HCT116 (cell line): Measurements from ENCODE around the gene COTL1. TPM values are rescaled to one million over a fixed set of nuclear protein-coding genes. Genes with fewer than 3 reads are reported as not detected.

Experiments
- ATAC-seq: fragments of 200-7000 bp; cut with Tn5 transposase; 2 replicates; pipeline ENCODE4 v1.9.1; 2020; ENCODE audit warnings: mild to moderate bottlenecking, moderate library complexity
- BruUV-seq: library from RNA; stranded (reverse); fragments of 400-500 nt; replicated peaks from 2 replicates; lab custom pipeline; 2021; lab: Mats Ljungman, UMichigan
- CTCF ChIA-PET: fragments of 300-600 bp; sonication (Branson Sonifier 250); formaldehyde crosslinking; loops from one replicate; lab custom pipeline; 2021; ENCODE audit warnings: antibody characterized with exemption; lab: Charles Lee
- POLR2A ChIA-PET: fragments of 300-600, 350-600 bp; sonication (Branson Sonifier 250); formaldehyde crosslinking; loops from one replicate; lab custom pipeline; 2021; ENCODE audit warnings: antibody characterized with exemption; lab: Charles Lee
- RAD21 ChIA-PET, 2 experiments: fragments of 300-600 bp; sonication (Branson Sonifier 250); formaldehyde crosslinking; loops; one replicate each; lab custom pipeline; 2023; ENCODE audit warnings: low total read pairs in 2 of 2; ENCODE audit not compliant: uncharacterized antibody in 2 of 2, unreplicated experiment in 2 of 2, low non-redundant PET in 1 of 2; lab: Charles Lee
- DNase-seq: peaks from one replicate; pipeline ENCODE4 v3.0.0-alpha.2; 2010; ENCODE audit warnings: low read depth, low spot score
- H2AFZ ChIP-seq: fragments of 200-600 bp; shearing (Covaris generic), sonication (generic); 2 replicates; pipeline ENCODE4 v1.6.1; 2017; ENCODE audit warnings: low read depth, mixed run types, mixed read lengths, antibody characterized with exemption, low read length; ENCODE audit not compliant: poor library complexity, severe bottlenecking
- H3K27ac ChIP-seq: 2 replicates; pipeline ENCODE4 v1.5.1; 2012; ENCODE audit warnings: low read depth, low read length
- H3K27me3 ChIP-seq: fragments of 200-600 bp; sonication (generic); 2 replicates; pipeline ENCODE4 v1.6.1; 2016; ENCODE audit warnings: mixed run types, low read length, mixed read lengths; ENCODE audit not compliant: insufficient read depth
- H3K36me3 ChIP-seq, 2 experiments: fragments of 200-500 bp in 1 of 2; fragments of 200-600 bp in 1 of 2; sonication (Bioruptor generic) in 1 of 2; sonication (generic) in 1 of 2; 2 replicates each; pipeline versions ENCODE4 v1.5.1 to v1.6.1; 2014 to 2016; ENCODE audit warnings: low read length in 2 of 2, inconsistent platforms in 1 of 2, mixed read lengths in 1 of 2, mixed run types in 1 of 2; ENCODE audit not compliant: insufficient read depth in 2 of 2, control insufficient read depth in 1 of 2
- H3K4me1 ChIP-seq, 2 experiments: fragments of 200-600 bp in 1 of 2; sonication (generic) in 1 of 2; 2 replicates each; pipeline versions ENCODE4 v1.5.1 to v1.6.1; 2012 to 2017; ENCODE audit warnings: low read length in 2 of 2, inconsistent platforms in 1 of 2, mild to moderate bottlenecking in 1 of 2, mixed read lengths in 1 of 2, mixed run types in 1 of 2, moderate library complexity in 1 of 2; ENCODE audit not compliant: insufficient read depth in 2 of 2, control insufficient read depth in 1 of 2
- H3K4me2 ChIP-seq: fragments of 200-600 bp; sonication (generic); 2 replicates; pipeline ENCODE4 v1.6.1; 2017; ENCODE audit warnings: mixed run types, low read length, mixed read lengths
- H3K4me3 ChIP-seq, 2 experiments: fragments of 200-600 bp in 1 of 2; sonication (generic) in 1 of 2; replicated peaks in 1 of 2; 2 replicates each; pipeline ENCODE4 v1.5.1; 2011 to 2016; ENCODE audit warnings: low read length in 2 of 2, control low read depth in 1 of 2, low read depth in 1 of 2, mild to moderate bottlenecking in 1 of 2, mixed read lengths in 1 of 2, mixed run types in 1 of 2
- H3K79me2 ChIP-seq: fragments of 200-600 bp; sonication (generic); 2 replicates; pipeline ENCODE4 v1.6.1; 2017; ENCODE audit warnings: mild to moderate bottlenecking, mixed run types, low read length, moderate library complexity, mixed read lengths; ENCODE audit not compliant: insufficient read depth
- H3K9ac ChIP-seq: fragments of 200-600 bp; sonication (generic); 2 replicates; pipeline ENCODE4 v1.6.1; 2016; ENCODE audit warnings: low read length, mixed read lengths
- H3K9me2 ChIP-seq: fragments of 200-600 bp; sonication (generic), shearing (Covaris generic); 2 replicates; pipeline ENCODE4 v1.6.1; 2017; ENCODE audit warnings: mixed run types, mild to moderate bottlenecking, moderate library complexity; ENCODE audit not compliant: insufficient read depth
- H3K9me3 ChIP-seq, 2 experiments: fragments of 200-500 bp in 1 of 2; fragments of 200-600 bp in 1 of 2; sonication (Bioruptor generic) in 1 of 2; sonication (generic) in 1 of 2; 2 replicates each; pipeline ENCODE4 v1.6.1; 2014 to 2017; ENCODE audit warnings: low read length in 2 of 2, mixed read lengths in 2 of 2, inconsistent platforms in 1 of 2, low read depth in 1 of 2, mild to moderate bottlenecking in 1 of 2, mixed run types in 1 of 2, moderate library complexity in 1 of 2; ENCODE audit not compliant: control insufficient read depth in 1 of 2, insufficient read depth in 1 of 2
- H4K20me1 ChIP-seq: fragments of 200-600 bp; sonication (generic), shearing (Covaris generic); 2 replicates; pipeline ENCODE4 v1.6.1; 2017; ENCODE audit warnings: mixed run types, mild to moderate bottlenecking, moderate library complexity; ENCODE audit not compliant: insufficient read depth
- CBX3 ChIP-seq: IDR thresholded peaks from 2 replicates; pipeline ENCODE4 v1.6.1; 2012; ENCODE audit warnings: low read depth
- CEBPB ChIP-seq: IDR thresholded peaks from 2 replicates; pipeline ENCODE4 v1.6.1; 2012; ENCODE audit warnings: low read depth
- EGR1 ChIP-seq: IDR thresholded peaks from 2 replicates; pipeline ENCODE4 v1.6.1; 2012; ENCODE audit warnings: low read depth
- ELF1 ChIP-seq: IDR thresholded peaks from 2 replicates; pipeline ENCODE4 v1.6.1; 2012; ENCODE audit warnings: low read depth, borderline replicate concordance
- EZH2 ChIP-seq: fragments of 200-600 bp; sonication (generic); IDR thresholded peaks from 2 replicates; pipeline ENCODE4 v1.6.1; 2017; ENCODE audit warnings: antibody characterized with exemption, mixed run types
- EZH2phosphoT487 ChIP-seq: fragments of 200-600 bp; IDR thresholded peaks from 2 replicates; pipeline ENCODE4 v1.6.1; 2018; ENCODE audit warnings: antibody characterized with exemption, borderline replicate concordance
- FOSL1 ChIP-seq: IDR thresholded peaks from 2 replicates; pipeline ENCODE4 v1.6.1; 2012; ENCODE audit warnings: low read depth
- POLR2A ChIP-seq: IDR thresholded peaks from 2 replicates; pipeline ENCODE4 v1.7.0; 2011; ENCODE audit warnings: borderline replicate concordance; ENCODE audit not compliant: insufficient read depth, insufficient read length; ENCODE audit errors: extremely low read depth
- POLR2AphosphoS5 ChIP-seq: IDR thresholded peaks from 2 replicates; pipeline ENCODE4 v1.6.1; 2011; ENCODE audit warnings: mild to moderate bottlenecking, low read depth, low read length, moderate library complexity
- SIN3A ChIP-seq: IDR thresholded peaks from 2 replicates; pipeline ENCODE4 v1.6.1; 2012; ENCODE audit warnings: low read depth
- SP1 ChIP-seq: IDR thresholded peaks from 2 replicates; pipeline ENCODE4 v1.6.1; 2012; ENCODE audit warnings: low read depth
- SRF ChIP-seq: IDR thresholded peaks from 2 replicates; pipeline ENCODE4 v1.6.1; 2012; ENCODE audit warnings: low read depth
- TCF7L2 ChIP-seq: IDR thresholded peaks from 2 replicates; pipeline ENCODE4 v1.7.0; 2011; ENCODE audit warnings: borderline replicate concordance, inconsistent platforms; ENCODE audit not compliant: insufficient read depth, insufficient read length; ENCODE audit errors: extremely low read depth
- YY1 ChIP-seq: IDR thresholded peaks from 2 replicates; pipeline ENCODE4 v1.6.1; 2011; ENCODE audit warnings: low read length, low read depth, moderate library complexity, mild to moderate bottlenecking; ENCODE audit not compliant: insufficient replicate concordance; ENCODE audit errors: extremely low read depth
- ZFX ChIP-seq: fragments of 450-650 bp; IDR thresholded peaks from 2 replicates; pipeline ENCODE4 v1.6.1; 2017
- ZNF274 ChIP-seq: fragments of 200-500 bp; sonication (Bioruptor generic); IDR thresholded peaks from 2 replicates; pipeline ENCODE4 v1.6.1; 2014; ENCODE audit warnings: mild to moderate bottlenecking, low read depth, low read length, inconsistent platforms
- intact Hi-C: fragments of 100-400 bp; cut with micrococcal nuclease; formaldehyde crosslinking; loops from 2 replicates; pipeline ENCODE4 v1.10.0; 2022
- total RNA-seq: library from RNA; stranded (reverse); gene quantifications from one replicate; pipeline ENCODE4 v1.2.1, GENCODE V29; 2021; ENCODE audit not compliant: unreplicated experiment
- TF ChIP-seq, protein P1 (sequence below): IDR thresholded peaks from 2 replicates; pipeline ENCODE4 v1.6.1; 2012
- TF ChIP-seq, protein P2 (sequence below): IDR thresholded peaks from 2 replicates; pipeline ENCODE4 v1.6.1; 2012; ENCODE audit warnings: low read depth
- TF ChIP-seq, protein P3 (sequence below): IDR thresholded peaks from 2 replicates; pipeline ENCODE4 v1.6.1; 2012
- TF ChIP-seq, protein P4 (sequence below): IDR thresholded peaks from 2 replicates; pipeline ENCODE4 v1.6.1; 2011; ENCODE audit warnings: mild to moderate bottlenecking, low read length, moderate library complexity; ENCODE audit not compliant: insufficient replicate concordance; ENCODE audit errors: extremely low read depth

COTL1 gene
- total RNA-seq, 1 experiment from 2014 or later = 276 TPM

DNA sequence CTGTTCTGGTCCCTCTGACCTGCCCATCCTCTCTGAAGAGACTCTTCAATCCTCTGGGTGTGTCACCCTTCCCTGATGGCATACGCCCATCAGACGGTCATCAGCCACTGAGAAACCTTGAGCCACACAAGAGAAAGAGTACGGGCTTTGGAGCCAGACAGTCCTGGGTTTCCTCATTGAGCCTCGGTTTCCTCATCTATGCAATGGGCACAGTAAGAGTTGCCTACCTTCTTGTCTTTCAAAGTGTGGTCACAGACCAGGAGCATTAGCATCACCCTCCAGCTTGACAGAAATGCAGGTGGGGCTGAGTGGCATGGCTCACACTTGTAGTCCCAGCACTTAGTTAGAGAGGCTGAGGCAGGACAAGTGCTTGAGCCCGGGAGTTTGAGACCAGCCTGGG, 87.3 kb downstream of the COTL1 start (continued):
- no peak for TF ChIP-seq YY1
- TF ChIP-seq, protein P1, sequence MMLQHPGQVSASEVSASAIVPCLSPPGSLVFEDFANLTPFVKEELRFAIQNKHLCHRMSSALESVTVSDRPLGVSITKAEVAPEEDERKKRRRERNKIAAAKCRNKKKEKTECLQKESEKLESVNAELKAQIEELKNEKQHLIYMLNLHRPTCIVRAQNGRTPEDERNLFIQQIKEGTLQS = no peak
- TF ChIP-seq EZH2 = no peak
- no peak for TF ChIP-seq ZNF274
- TF ChIP-seq CBX3 = no peak
- TF ChIP-seq ELF1 = no peak

DNA sequence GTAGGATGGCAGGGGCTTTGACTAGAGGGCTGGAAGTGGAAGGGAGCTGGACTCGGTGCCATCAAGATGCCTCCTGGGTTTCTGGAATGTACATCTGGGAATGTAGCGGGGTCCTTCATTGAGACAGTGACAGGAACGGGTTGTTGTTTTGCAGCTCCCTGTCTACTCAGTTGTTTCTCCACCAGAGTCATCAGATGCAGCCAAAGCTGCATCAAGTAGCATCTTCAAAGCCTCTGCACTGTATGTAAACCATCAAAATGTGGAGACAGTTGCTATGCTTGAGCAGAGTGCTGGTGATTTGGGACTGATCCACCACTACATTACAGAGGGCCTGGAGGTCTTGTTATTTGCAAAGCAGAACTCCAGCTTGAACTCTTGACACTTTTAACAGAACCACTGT, 88.3 kb downstream of the COTL1 start:
- POLR2A ChIA-PET = no interaction called here
- CTCF ChIA-PET = no interaction called here
- no TSS peak for BruUV-seq
- TF ChIP-seq SRF = no peak
- TF ChIP-seq, protein P2, sequence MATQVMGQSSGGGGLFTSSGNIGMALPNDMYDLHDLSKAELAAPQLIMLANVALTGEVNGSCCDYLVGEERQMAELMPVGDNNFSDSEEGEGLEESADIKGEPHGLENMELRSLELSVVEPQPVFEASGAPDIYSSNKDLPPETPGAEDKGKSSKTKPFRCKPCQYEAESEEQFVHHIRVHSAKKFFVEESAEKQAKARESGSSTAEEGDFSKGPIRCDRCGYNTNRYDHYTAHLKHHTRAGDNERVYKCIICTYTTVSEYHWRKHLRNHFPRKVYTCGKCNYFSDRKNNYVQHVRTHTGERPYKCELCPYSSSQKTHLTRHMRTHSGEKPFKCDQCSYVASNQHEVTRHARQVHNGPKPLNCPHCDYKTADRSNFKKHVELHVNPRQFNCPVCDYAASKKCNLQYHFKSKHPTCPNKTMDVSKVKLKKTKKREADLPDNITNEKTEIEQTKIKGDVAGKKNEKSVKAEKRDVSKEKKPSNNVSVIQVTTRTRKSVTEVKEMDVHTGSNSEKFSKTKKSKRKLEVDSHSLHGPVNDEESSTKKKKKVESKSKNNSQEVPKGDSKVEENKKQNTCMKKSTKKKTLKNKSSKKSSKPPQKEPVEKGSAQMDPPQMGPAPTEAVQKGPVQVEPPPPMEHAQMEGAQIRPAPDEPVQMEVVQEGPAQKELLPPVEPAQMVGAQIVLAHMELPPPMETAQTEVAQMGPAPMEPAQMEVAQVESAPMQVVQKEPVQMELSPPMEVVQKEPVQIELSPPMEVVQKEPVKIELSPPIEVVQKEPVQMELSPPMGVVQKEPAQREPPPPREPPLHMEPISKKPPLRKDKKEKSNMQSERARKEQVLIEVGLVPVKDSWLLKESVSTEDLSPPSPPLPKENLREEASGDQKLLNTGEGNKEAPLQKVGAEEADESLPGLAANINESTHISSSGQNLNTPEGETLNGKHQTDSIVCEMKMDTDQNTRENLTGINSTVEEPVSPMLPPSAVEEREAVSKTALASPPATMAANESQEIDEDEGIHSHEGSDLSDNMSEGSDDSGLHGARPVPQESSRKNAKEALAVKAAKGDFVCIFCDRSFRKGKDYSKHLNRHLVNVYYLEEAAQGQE = no peak
- no peak for TF ChIP-seq YY1
- TF ChIP-seq SP1 = no peak
- no peak for TF ChIP-seq CEBPB
- no peak for TF ChIP-seq ZFX
- no peak for TF ChIP-seq FOSL1
- TF ChIP-seq POLR2AphosphoS5 = no peak
- TF ChIP-seq EZH2 = no peak
- TF ChIP-seq, protein P3, sequence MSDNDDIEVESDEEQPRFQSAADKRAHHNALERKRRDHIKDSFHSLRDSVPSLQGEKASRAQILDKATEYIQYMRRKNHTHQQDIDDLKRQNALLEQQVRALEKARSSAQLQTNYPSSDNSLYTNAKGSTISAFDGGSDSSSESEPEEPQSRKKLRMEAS = no peak
- no peak for TF ChIP-seq SIN3A
- TF ChIP-seq POLR2A = no peak
- TF ChIP-seq EGR1 = no peak
- TF ChIP-seq, protein P4, sequence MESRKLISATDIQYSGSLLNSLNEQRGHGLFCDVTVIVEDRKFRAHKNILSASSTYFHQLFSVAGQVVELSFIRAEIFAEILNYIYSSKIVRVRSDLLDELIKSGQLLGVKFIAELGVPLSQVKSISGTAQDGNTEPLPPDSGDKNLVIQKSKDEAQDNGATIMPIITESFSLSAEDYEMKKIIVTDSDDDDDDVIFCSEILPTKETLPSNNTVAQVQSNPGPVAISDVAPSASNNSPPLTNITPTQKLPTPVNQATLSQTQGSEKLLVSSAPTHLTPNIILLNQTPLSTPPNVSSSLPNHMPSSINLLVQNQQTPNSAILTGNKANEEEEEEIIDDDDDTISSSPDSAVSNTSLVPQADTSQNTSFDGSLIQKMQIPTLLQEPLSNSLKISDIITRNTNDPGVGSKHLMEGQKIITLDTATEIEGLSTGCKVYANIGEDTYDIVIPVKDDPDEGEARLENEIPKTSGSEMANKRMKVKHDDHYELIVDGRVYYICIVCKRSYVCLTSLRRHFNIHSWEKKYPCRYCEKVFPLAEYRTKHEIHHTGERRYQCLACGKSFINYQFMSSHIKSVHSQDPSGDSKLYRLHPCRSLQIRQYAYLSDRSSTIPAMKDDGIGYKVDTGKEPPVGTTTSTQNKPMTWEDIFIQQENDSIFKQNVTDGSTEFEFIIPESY = no peak
- TF ChIP-seq TCF7L2 = no peak
- TF ChIP-seq EZH2phosphoT487 = no peak
- no peak for TF ChIP-seq ZNF274

More for the DNA sequence above, 88.3 kb downstream of the COTL1 start:
- H3K27me3 ChIP-seq = 0 out of 2 replicates have a peak, but pooled peaks cover 3% of the 10 kb centered on the region
- H3K4me1 ChIP-seq = peaks cover 3 to 13% of the 10 kb centered on the region in 2 experiments; a peak in 1 of 4 replicates
- H3K4me3 ChIP-seq = no peak overlapping the region
- no peaks in the 10 kb centered on the region for H3K79me2 ChIP-seq
- DNase-seq (no peak), ATAC-seq (no peak)
- no peak overlapping the region for H3K9ac ChIP-seq
- no peak overlapping the region for H3K27ac ChIP-seq
- intact Hi-C loops = no loop called here
- no peak overlapping the region for H2AFZ ChIP-seq
- RAD21 ChIA-PET = no interaction called here
- no peaks in the 10 kb centered on the region for H3K9me2 ChIP-seq
- peaks cover 0 to 6% of the 10 kb centered on the region in 2 experiments; a peak in 1 of 4 replicates for H3K9me3 ChIP-seq
- H3K4me2 ChIP-seq = no peak overlapping the region
- no peaks in the 10 kb centered on the region for H4K20me1 ChIP-seq
- no peaks in the 10 kb centered on the region for H3K36me3 ChIP-seq
